ENCODE measurements around the gene PDCD1LG2.

DNA sequence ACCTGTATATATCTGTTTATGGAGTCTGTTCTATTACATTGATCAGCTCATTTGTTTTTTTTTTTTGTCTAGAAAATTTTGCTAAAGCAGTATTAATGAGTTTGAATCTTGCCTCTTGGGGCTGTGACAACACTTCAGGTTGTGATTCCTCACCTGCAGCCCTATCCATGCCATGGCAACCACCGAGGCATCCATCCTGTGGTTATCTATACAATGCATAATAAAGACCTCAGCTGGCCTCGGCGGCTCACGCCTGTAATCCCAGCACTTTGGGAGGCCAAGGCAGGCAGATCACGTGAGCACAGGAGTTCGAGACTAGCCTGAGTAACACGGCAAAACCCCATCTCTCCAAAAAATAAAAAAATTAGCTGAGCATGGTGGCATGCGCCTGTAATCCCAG, 28.1 kb upstream of the PDCD1LG2 start:
- TF ChIP-seq, protein P1, sequence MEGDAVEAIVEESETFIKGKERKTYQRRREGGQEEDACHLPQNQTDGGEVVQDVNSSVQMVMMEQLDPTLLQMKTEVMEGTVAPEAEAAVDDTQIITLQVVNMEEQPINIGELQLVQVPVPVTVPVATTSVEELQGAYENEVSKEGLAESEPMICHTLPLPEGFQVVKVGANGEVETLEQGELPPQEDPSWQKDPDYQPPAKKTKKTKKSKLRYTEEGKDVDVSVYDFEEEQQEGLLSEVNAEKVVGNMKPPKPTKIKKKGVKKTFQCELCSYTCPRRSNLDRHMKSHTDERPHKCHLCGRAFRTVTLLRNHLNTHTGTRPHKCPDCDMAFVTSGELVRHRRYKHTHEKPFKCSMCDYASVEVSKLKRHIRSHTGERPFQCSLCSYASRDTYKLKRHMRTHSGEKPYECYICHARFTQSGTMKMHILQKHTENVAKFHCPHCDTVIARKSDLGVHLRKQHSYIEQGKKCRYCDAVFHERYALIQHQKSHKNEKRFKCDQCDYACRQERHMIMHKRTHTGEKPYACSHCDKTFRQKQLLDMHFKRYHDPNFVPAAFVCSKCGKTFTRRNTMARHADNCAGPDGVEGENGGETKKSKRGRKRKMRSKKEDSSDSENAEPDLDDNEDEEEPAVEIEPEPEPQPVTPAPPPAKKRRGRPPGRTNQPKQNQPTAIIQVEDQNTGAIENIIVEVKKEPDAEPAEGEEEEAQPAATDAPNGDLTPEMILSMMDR (conservative IDR thresholded peaks at IDR 0.05; ENCODE audit: low read length) = no peak
- TF ChIP-seq EZH2phosphoT487 (IDR thresholded peaks at IDR 0.05; ENCODE audit: borderline replicate concordance) = no peak
